Activated CD4-positive, CD25-positive, alpha-beta regulatory T cell treated with anti-CD3 and anti-CD28 coated beads, Interleukin-2, amount 50 U/mL, for 16 hours (primary cell): ENCODE data around the gene DNAH14.
"Not testable (repeated sequence)": the region's sequence is repeated elsewhere in the genome, so short reads cannot be mapped to it uniquely, and the experiment has no call there.

Experiments
- DNase-seq: peaks from one replicate; pipeline ENCODE4 v3.0.0-alpha.2; 2020; ENCODE audit warnings: low read depth, low spot score

DNAH14 gene

GRCh38 chr1:225152061-225152460, 222.6 kb downstream of the DNAH14 start:
- no peak for DNase-seq

- DNase-seq = no peak
These were observed 226.1 kb downstream of the DNAH14 start for GRCh38 chr1:225155555-225155954.

- DNase-seq = no peak
These were observed 226.8 kb downstream of the DNAH14 start for GRCh38 chr1:225156254-225156653.

- DNase-seq = no peak
These were observed 228.8 kb downstream of the DNAH14 start for GRCh38 chr1:225158291-225158690.

- DNase-seq = no peak
These were observed 230.3 kb downstream of the DNAH14 start for GRCh38 chr1:225159793-225160192.

GRCh38 chr1:225177409-225177808, 247.9 kb downstream of the DNAH14 start:
- not testable (repeated sequence) for DNase-seq

- DNase-seq = no peak
These were observed 250.2 kb downstream of the DNAH14 start for GRCh38 chr1:225179686-225180085.

GRCh38 chr1:225182716-225183115, 253.2 kb downstream of the DNAH14 start:
- no peak for DNase-seq

GRCh38 chr1:225191199-225191753, 261.8 kb downstream of the DNAH14 start:
- DNase-seq = no peak

GRCh38 chr1:225201447-225201846, 272.0 kb downstream of the DNAH14 start:
- no peak for DNase-seq

- DNase-seq = no peak
These were observed 278.3 kb downstream of the DNAH14 start for GRCh38 chr1:225207791-225208190.

GRCh38 chr1:225209153-225209552, 279.7 kb downstream of the DNAH14 start:
- no peak for DNase-seq

- DNase-seq = not testable (repeated sequence)
These were observed 280.7 kb downstream of the DNAH14 start for GRCh38 chr1:225210180-225210579.

GRCh38 chr1:225211694-225212442, 282.4 kb downstream of the DNAH14 start:
- not testable (repeated sequence) for DNase-seq

GRCh38 chr1:225224287-225224686, 294.8 kb downstream of the DNAH14 start:
- DNase-seq = no peak

- no peak for DNase-seq
These were observed 296.2 kb downstream of the DNAH14 start for GRCh38 chr1:225225681-225226080.

- no peak for DNase-seq
These were observed 299.4 kb downstream of the DNAH14 start for GRCh38 chr1:225228871-225229303.

GRCh38 chr1:225229429-225229828, 300.0 kb downstream of the DNAH14 start:
- not testable (repeated sequence) for DNase-seq

- no peak for DNase-seq
These were observed 301.0 kb downstream of the DNAH14 start for GRCh38 chr1:225230483-225230882.

- not testable (repeated sequence) for DNase-seq
These were observed 303.5 kb downstream of the DNAH14 start for GRCh38 chr1:225232930-225233329.

GRCh38 chr1:225242611-225243010, 313.1 kb downstream of the DNAH14 start:
- DNase-seq = no peak

- no peak for DNase-seq
These were observed 321.0 kb downstream of the DNAH14 start for GRCh38 chr1:225250432-225250831.

- DNase-seq = no peak
These were observed 323.7 kb downstream of the DNAH14 start for GRCh38 chr1:225253173-225253572.
